SK-N-SH (cell line): ENCODE data around the gene EXOSC2.

Source experiments
- EP300 ChIP-seq, 2 experiments: IDR thresholded peaks; 2 replicates each; pipeline versions ENCODE4 v1.4.0 to v1.6.1; 2012; ENCODE audit warnings: borderline replicate concordance in 1 of 2, low read depth in 1 of 2, low read length in 1 of 2
- GATA2 ChIP-seq: sonication (generic); formaldehyde crosslinking; IDR thresholded peaks from 2 replicates; pipeline ENCODE4 v1.5.0; 2020; ENCODE audit warnings: mild to moderate bottlenecking, missing genetic modification reagents
- JUND ChIP-seq: IDR thresholded peaks from 2 replicates; pipeline ENCODE4 v1.4.0; 2012
- RFX5 ChIP-seq: IDR thresholded peaks from 2 replicates; pipeline ENCODE4 v1.6.1; 2012; ENCODE audit warnings: mild to moderate bottlenecking, improper control_type of control experiment, low read length
- RXRA ChIP-seq: IDR thresholded peaks from 2 replicates; pipeline ENCODE4 v1.4.0; 2012; ENCODE audit warnings: low read depth, mild to moderate bottlenecking, borderline replicate concordance
- YY1 ChIP-seq: IDR thresholded peaks from 2 replicates; pipeline ENCODE4 v1.4.0; 2012; ENCODE audit warnings: low read depth, mild to moderate bottlenecking
- TF ChIP-seq, protein P1 (sequence below): fragments of 200-600 bp; sonication (generic); IDR thresholded peaks from 2 replicates; pipeline ENCODE4 v1.6.1; 2017; ENCODE audit warnings: antibody characterized with exemption, mild to moderate bottlenecking, moderate library complexity
- TF ChIP-seq, protein P2 (sequence below): IDR thresholded peaks from 2 replicates; pipeline ENCODE4 v1.4.0; 2012; ENCODE audit warnings: low read depth, borderline replicate concordance
- TF ChIP-seq, protein P3 (sequence below): fragments of 150-350 bp; IDR thresholded peaks from 2 replicates; pipeline ENCODE4 v1.6.1; 2017; ENCODE audit warnings: antibody characterized with exemption, low read length, low read depth, borderline replicate concordance

DNA sequence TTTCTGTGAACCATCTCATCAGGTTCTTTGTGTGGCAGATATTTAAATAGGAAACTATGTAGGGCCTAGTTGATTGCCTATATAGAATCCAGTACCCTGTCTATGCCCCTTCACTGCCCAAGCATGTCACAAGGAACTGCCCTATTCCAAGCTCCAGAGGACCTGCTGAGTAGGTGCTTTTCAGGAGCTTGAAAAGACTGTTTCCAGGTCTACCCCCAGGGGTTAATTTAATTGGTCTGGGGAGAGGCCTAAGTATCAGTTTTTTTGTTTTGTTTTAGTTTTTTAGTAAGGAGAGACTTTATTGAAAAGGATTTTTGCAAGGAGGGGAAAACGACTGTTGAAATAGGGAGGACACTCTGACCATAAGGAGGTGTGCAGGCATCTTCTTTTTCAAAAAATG is 43.3 kb downstream of the EXOSC2 start:
- TF ChIP-seq, protein P1, sequence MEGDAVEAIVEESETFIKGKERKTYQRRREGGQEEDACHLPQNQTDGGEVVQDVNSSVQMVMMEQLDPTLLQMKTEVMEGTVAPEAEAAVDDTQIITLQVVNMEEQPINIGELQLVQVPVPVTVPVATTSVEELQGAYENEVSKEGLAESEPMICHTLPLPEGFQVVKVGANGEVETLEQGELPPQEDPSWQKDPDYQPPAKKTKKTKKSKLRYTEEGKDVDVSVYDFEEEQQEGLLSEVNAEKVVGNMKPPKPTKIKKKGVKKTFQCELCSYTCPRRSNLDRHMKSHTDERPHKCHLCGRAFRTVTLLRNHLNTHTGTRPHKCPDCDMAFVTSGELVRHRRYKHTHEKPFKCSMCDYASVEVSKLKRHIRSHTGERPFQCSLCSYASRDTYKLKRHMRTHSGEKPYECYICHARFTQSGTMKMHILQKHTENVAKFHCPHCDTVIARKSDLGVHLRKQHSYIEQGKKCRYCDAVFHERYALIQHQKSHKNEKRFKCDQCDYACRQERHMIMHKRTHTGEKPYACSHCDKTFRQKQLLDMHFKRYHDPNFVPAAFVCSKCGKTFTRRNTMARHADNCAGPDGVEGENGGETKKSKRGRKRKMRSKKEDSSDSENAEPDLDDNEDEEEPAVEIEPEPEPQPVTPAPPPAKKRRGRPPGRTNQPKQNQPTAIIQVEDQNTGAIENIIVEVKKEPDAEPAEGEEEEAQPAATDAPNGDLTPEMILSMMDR, result no peak
- TF ChIP-seq, protein P2, sequence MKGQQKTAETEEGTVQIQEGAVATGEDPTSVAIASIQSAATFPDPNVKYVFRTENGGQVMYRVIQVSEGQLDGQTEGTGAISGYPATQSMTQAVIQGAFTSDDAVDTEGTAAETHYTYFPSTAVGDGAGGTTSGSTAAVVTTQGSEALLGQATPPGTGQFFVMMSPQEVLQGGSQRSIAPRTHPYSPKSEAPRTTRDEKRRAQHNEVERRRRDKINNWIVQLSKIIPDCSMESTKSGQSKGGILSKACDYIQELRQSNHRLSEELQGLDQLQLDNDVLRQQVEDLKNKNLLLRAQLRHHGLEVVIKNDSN, result no peak
- TF ChIP-seq EP300 (IDR thresholded peaks at IDR 0.05; ENCODE audit: borderline replicate concordance in 1 of 2, low read depth in 1 of 2, low read length in 1 of 2), result no peak
- TF ChIP-seq, protein P3, sequence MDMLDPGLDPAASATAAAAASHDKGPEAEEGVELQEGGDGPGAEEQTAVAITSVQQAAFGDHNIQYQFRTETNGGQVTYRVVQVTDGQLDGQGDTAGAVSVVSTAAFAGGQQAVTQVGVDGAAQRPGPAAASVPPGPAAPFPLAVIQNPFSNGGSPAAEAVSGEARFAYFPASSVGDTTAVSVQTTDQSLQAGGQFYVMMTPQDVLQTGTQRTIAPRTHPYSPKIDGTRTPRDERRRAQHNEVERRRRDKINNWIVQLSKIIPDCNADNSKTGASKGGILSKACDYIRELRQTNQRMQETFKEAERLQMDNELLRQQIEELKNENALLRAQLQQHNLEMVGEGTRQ, result no peak
- TF ChIP-seq RFX5, result no peak
- TF ChIP-seq RXRA, result no peak
- TF ChIP-seq YY1, result no peak
- no peak for TF ChIP-seq GATA2 (CRISPR knock-in tag)
- no peak for TF ChIP-seq JUND
